Measurements from ENCODE around the gene GNAS.
"Not testable (repeated sequence)": the region's sequence is repeated elsewhere in the genome, so short reads cannot be mapped to it uniquely, and the experiment has no call there.

GNAS gene

GRCh38 chr20:58828136-58828535 is 24.4 kb upstream of the GNAS start:
- Histone ChIP-seq H3K27ac (ENCODE audit: insufficient read depth, low read length, poor library complexity, severe bottlenecking) (no peak overlapping the region), H3K36me3 (ENCODE audit: control insufficient read depth, insufficient read depth, low read length) (no peaks in the 10 kb centered on the region), H3K4me1 (ENCODE audit: control insufficient read depth, insufficient read depth, low read length, poor library complexity, severe bottlenecking) (no peaks in the 10 kb centered on the region), H3K27me3 (replicated peaks; ENCODE audit: control insufficient read depth, insufficient read depth, low read length, poor library complexity, severe bottlenecking) (no peaks in the 10 kb centered on the region), H3K4me3 (ENCODE audit: insufficient read depth, low read depth, low read length, poor library complexity, severe bottlenecking) (no peak overlapping the region), H3K9me3 (ENCODE audit: control insufficient read depth, low read length) (no peaks in the 10 kb centered on the region)
- DNase-seq, result no peak

- not testable (repeated sequence) for H3K27me3 ChIP-seq (replicated peaks; ENCODE audit: control insufficient read depth, insufficient read depth, low read length, poor library complexity, severe bottlenecking); DNase-seq; H3K27ac ChIP-seq (ENCODE audit: insufficient read depth, low read length, poor library complexity, severe bottlenecking); H3K36me3 ChIP-seq (ENCODE audit: control insufficient read depth, insufficient read depth, low read length); H3K4me1 ChIP-seq (ENCODE audit: control insufficient read depth, insufficient read depth, low read length, poor library complexity, severe bottlenecking); H3K9me3 ChIP-seq (ENCODE audit: control insufficient read depth, low read length); H3K4me3 ChIP-seq (ENCODE audit: insufficient read depth, low read depth, low read length, poor library complexity, severe bottlenecking)
These were observed 23.7 kb upstream of the GNAS start for GRCh38 chr20:58828804-58829203.

GRCh38 chr20:58829531-58829941 is 23.0 kb upstream of the GNAS start:
- Histone ChIP-seq H3K9me3 (ENCODE audit: control insufficient read depth, low read length) (no peaks in the 10 kb centered on the region), H3K36me3 (ENCODE audit: control insufficient read depth, insufficient read depth, low read length) (no peaks in the 10 kb centered on the region), H3K27me3 (replicated peaks; ENCODE audit: control insufficient read depth, insufficient read depth, low read length, poor library complexity, severe bottlenecking) (no peaks in the 10 kb centered on the region), H3K27ac (ENCODE audit: insufficient read depth, low read length, poor library complexity, severe bottlenecking) (no peak overlapping the region), H3K4me3 (ENCODE audit: insufficient read depth, low read depth, low read length, poor library complexity, severe bottlenecking) (no peak overlapping the region), H3K4me1 (ENCODE audit: control insufficient read depth, insufficient read depth, low read length, poor library complexity, severe bottlenecking) (no peaks in the 10 kb centered on the region)
- DNase-seq, result no peak

GRCh38 chr20:58832457-58832856 is 20.1 kb upstream of the GNAS start:
- Histone ChIP-seq H3K4me3 (ENCODE audit: insufficient read depth, low read depth, low read length, poor library complexity, severe bottlenecking) (no peak overlapping the region), H3K9me3 (ENCODE audit: control insufficient read depth, low read length) (no peaks in the 10 kb centered on the region), H3K4me1 (ENCODE audit: control insufficient read depth, insufficient read depth, low read length, poor library complexity, severe bottlenecking) (no peaks in the 10 kb centered on the region), H3K27ac (ENCODE audit: insufficient read depth, low read length, poor library complexity, severe bottlenecking) (no peak overlapping the region), H3K36me3 (ENCODE audit: control insufficient read depth, insufficient read depth, low read length) (no peaks in the 10 kb centered on the region), H3K27me3 (replicated peaks; ENCODE audit: control insufficient read depth, insufficient read depth, low read length, poor library complexity, severe bottlenecking) (no peaks in the 10 kb centered on the region)
- no peak for DNase-seq

GRCh38 chr20:58833921-58834320 is 18.6 kb upstream of the GNAS start:
- no peaks in the 10 kb centered on the region for H3K4me1 ChIP-seq (ENCODE audit: control insufficient read depth, insufficient read depth, low read length, poor library complexity, severe bottlenecking)
- H3K27me3 ChIP-seq (replicated peaks; ENCODE audit: control insufficient read depth, insufficient read depth, low read length, poor library complexity, severe bottlenecking), result no peaks in the 10 kb centered on the region
- DNase-seq, result no peak
- H3K9me3 ChIP-seq (ENCODE audit: control insufficient read depth, low read length), result no peaks in the 10 kb centered on the region
- no peak overlapping the region for H3K27ac ChIP-seq (ENCODE audit: insufficient read depth, low read length, poor library complexity, severe bottlenecking)
- no peak overlapping the region for H3K4me3 ChIP-seq (ENCODE audit: insufficient read depth, low read depth, low read length, poor library complexity, severe bottlenecking)
- H3K36me3 ChIP-seq (ENCODE audit: control insufficient read depth, insufficient read depth, low read length), result no peaks in the 10 kb centered on the region

GRCh38 chr20:58835231-58835630 is 17.3 kb upstream of the GNAS start:
- Histone ChIP-seq H3K4me3 (ENCODE audit: insufficient read depth, low read depth, low read length, poor library complexity, severe bottlenecking) (no peak overlapping the region), H3K27ac (ENCODE audit: insufficient read depth, low read length, poor library complexity, severe bottlenecking) (no peak overlapping the region), H3K4me1 (ENCODE audit: control insufficient read depth, insufficient read depth, low read length, poor library complexity, severe bottlenecking) (no peaks in the 10 kb centered on the region), H3K9me3 (ENCODE audit: control insufficient read depth, low read length) (no peaks in the 10 kb centered on the region), H3K27me3 (replicated peaks; ENCODE audit: control insufficient read depth, insufficient read depth, low read length, poor library complexity, severe bottlenecking) (peaks cover 5% of the 10 kb centered on the region), H3K36me3 (ENCODE audit: control insufficient read depth, insufficient read depth, low read length) (no peaks in the 10 kb centered on the region)
- no peak for DNase-seq

GRCh38 chr20:58836616-58837204 is 15.8 kb upstream of the GNAS start:
- Histone ChIP-seq H3K36me3 (ENCODE audit: control insufficient read depth, insufficient read depth, low read length) (no peaks in the 10 kb centered on the region), H3K27me3 (replicated peaks; ENCODE audit: control insufficient read depth, insufficient read depth, low read length, poor library complexity, severe bottlenecking) (peaks cover 9% of the 10 kb centered on the region), H3K4me3 (ENCODE audit: insufficient read depth, low read depth, low read length, poor library complexity, severe bottlenecking) (no peak overlapping the region), H3K9me3 (ENCODE audit: control insufficient read depth, low read length) (no peaks in the 10 kb centered on the region), H3K4me1 (ENCODE audit: control insufficient read depth, insufficient read depth, low read length, poor library complexity, severe bottlenecking) (no peaks in the 10 kb centered on the region), H3K27ac (ENCODE audit: insufficient read depth, low read length, poor library complexity, severe bottlenecking) (no peak overlapping the region)
- DNase-seq, result no peak

GRCh38 chr20:58837717-58838116 is 14.8 kb upstream of the GNAS start:
- Histone ChIP-seq H3K4me3 (ENCODE audit: insufficient read depth, low read depth, low read length, poor library complexity, severe bottlenecking) (no peak overlapping the region), H3K9me3 (ENCODE audit: control insufficient read depth, low read length) (no peaks in the 10 kb centered on the region), H3K4me1 (ENCODE audit: control insufficient read depth, insufficient read depth, low read length, poor library complexity, severe bottlenecking) (no peaks in the 10 kb centered on the region), H3K36me3 (ENCODE audit: control insufficient read depth, insufficient read depth, low read length) (no peaks in the 10 kb centered on the region), H3K27me3 (replicated peaks; ENCODE audit: control insufficient read depth, insufficient read depth, low read length, poor library complexity, severe bottlenecking) (peaks cover 9% of the 10 kb centered on the region), H3K27ac (ENCODE audit: insufficient read depth, low read length, poor library complexity, severe bottlenecking) (no peak overlapping the region)
- DNase-seq, result no peak

GRCh38 chr20:58838174-58838573 is 14.3 kb upstream of the GNAS start:
- H3K27me3 ChIP-seq (replicated peaks; ENCODE audit: control insufficient read depth, insufficient read depth, low read length, poor library complexity, severe bottlenecking), result peaks cover 9% of the 10 kb centered on the region
- no peaks in the 10 kb centered on the region for H3K9me3 ChIP-seq (ENCODE audit: control insufficient read depth, low read length)
- no peak overlapping the region for H3K27ac ChIP-seq (ENCODE audit: insufficient read depth, low read length, poor library complexity, severe bottlenecking)
- no peaks in the 10 kb centered on the region for H3K4me1 ChIP-seq (ENCODE audit: control insufficient read depth, insufficient read depth, low read length, poor library complexity, severe bottlenecking)
- H3K36me3 ChIP-seq (ENCODE audit: control insufficient read depth, insufficient read depth, low read length), result no peaks in the 10 kb centered on the region
- no peak overlapping the region for H3K4me3 ChIP-seq (ENCODE audit: insufficient read depth, low read depth, low read length, poor library complexity, severe bottlenecking)
- no peak for DNase-seq

- Histone ChIP-seq H3K36me3 (ENCODE audit: control insufficient read depth, insufficient read depth, low read length) (no peaks in the 10 kb centered on the region), H3K27ac (ENCODE audit: insufficient read depth, low read length, poor library complexity, severe bottlenecking) (no peak overlapping the region), H3K4me3 (ENCODE audit: insufficient read depth, low read depth, low read length, poor library complexity, severe bottlenecking) (no peak overlapping the region), H3K9me3 (ENCODE audit: control insufficient read depth, low read length) (no peaks in the 10 kb centered on the region), H3K27me3 (replicated peaks; ENCODE audit: control insufficient read depth, insufficient read depth, low read length, poor library complexity, severe bottlenecking) (peaks cover 9% of the 10 kb centered on the region), H3K4me1 (ENCODE audit: control insufficient read depth, insufficient read depth, low read length, poor library complexity, severe bottlenecking) (no peaks in the 10 kb centered on the region)
- DNase-seq, result peak in 2 of 3 donors; percentile 14 to 15
These were observed 13.0 kb upstream of the GNAS start for GRCh38 chr20:58839474-58839874.
